HepG2 (cell line): ENCODE results near the gene DLEC1. TPM values are rescaled to one million over a fixed set of nuclear protein-coding genes. Genes with fewer than 3 reads are reported as not detected.

Experiments
- AKNA ChIP-seq: sonication (generic); formaldehyde crosslinking; IDR thresholded peaks from 2 replicates; pipeline ENCODE4 v1.4.0; 2020; ENCODE audit warnings: missing genetic modification reagents, borderline replicate concordance
- BRD4 ChIP-seq: sonication (generic); formaldehyde crosslinking; IDR thresholded peaks from 2 replicates; pipeline ENCODE4 v1.4.0; 2020; ENCODE audit warnings: missing genetic modification reagents
- CREBL2 ChIP-seq: sonication (generic); formaldehyde crosslinking; IDR thresholded peaks from 2 replicates; pipeline ENCODE4 v1.8.1; 2023; ENCODE audit warnings: missing genetic modification reagents, mild to moderate bottlenecking, borderline replicate concordance
- ELK4 ChIP-seq: sonication (generic); formaldehyde crosslinking; IDR thresholded peaks from 2 replicates; pipeline ENCODE4 v1.9.0; 2021; ENCODE audit warnings: missing genetic modification reagents, borderline replicate concordance
- ESRRA ChIP-seq: sonication (generic); formaldehyde crosslinking; IDR thresholded peaks from 2 replicates; pipeline ENCODE4 v1.5.1; 2020; ENCODE audit warnings: mild to moderate bottlenecking, low read depth, missing genetic modification reagents
- HBP1 ChIP-seq: IDR thresholded peaks from 2 replicates; pipeline ENCODE4 v1.6.1; 2016; ENCODE audit warnings: low read depth, control low read depth
- HMG20A ChIP-seq: IDR thresholded peaks from 2 replicates; pipeline ENCODE4 v1.6.1; 2016; ENCODE audit warnings: borderline replicate concordance
- KDM5B ChIP-seq: sonication (generic); formaldehyde crosslinking; IDR thresholded peaks from 2 replicates; pipeline ENCODE4 v1.4.0; 2020; ENCODE audit warnings: missing genetic modification reagents, mild to moderate bottlenecking, borderline replicate concordance
- MTA3 ChIP-seq: sonication (generic); formaldehyde crosslinking; IDR thresholded peaks from 2 replicates; pipeline ENCODE4 v1.4.0; 2020; ENCODE audit warnings: missing genetic modification reagents
- MXI1 ChIP-seq: IDR thresholded peaks from 3 replicates; pipeline ENCODE4 v1.6.1; 2012; ENCODE audit warnings: low read depth, low read length, inconsistent platforms, borderline replicate concordance
- RORA ChIP-seq: sonication (generic); formaldehyde crosslinking; IDR thresholded peaks from 2 replicates; pipeline ENCODE4 v1.5.0; 2020; ENCODE audit warnings: mild to moderate bottlenecking, missing genetic modification reagents, moderate library complexity
- SRSF9 ChIP-seq: fragments of 200-400 bp; formaldehyde crosslinking; IDR thresholded peaks from 2 replicates; pipeline ENCODE4 v1.6.1; 2018; ENCODE audit warnings: borderline replicate concordance, mild to moderate bottlenecking, low read depth, low read length; ENCODE audit not compliant: insufficient read depth, poor library complexity, severe bottlenecking
- ZBTB44 ChIP-seq: sonication (generic); formaldehyde crosslinking; IDR thresholded peaks from 2 replicates; pipeline ENCODE4 v1.4.0; 2020; ENCODE audit warnings: missing genetic modification reagents
- ZNF484 ChIP-seq: sonication (generic); formaldehyde crosslinking; IDR thresholded peaks from 2 replicates; pipeline ENCODE4 v1.5.1; 2020; ENCODE audit warnings: mild to moderate bottlenecking, low read depth, missing genetic modification reagents, borderline replicate concordance
- ZNF605 ChIP-seq: sonication (generic); formaldehyde crosslinking; IDR thresholded peaks from 2 replicates; pipeline ENCODE4 v1.8.0; 2022; ENCODE audit warnings: mild to moderate bottlenecking, missing genetic modification reagents
- ZNF652 ChIP-seq: IDR thresholded peaks from 2 replicates; pipeline ENCODE4 v1.6.1; 2016; ENCODE audit warnings: low read depth, borderline replicate concordance
- ZSCAN5A ChIP-seq: sonication (generic); formaldehyde crosslinking; IDR thresholded peaks from 2 replicates; pipeline ENCODE4 v1.8.0; 2022; ENCODE audit warnings: mild to moderate bottlenecking, missing genetic modification reagents, borderline replicate concordance
- polyA plus RNA-seq, 8 experiments: library from polyadenylated mRNA; depleted of rRNA in 3 of 8; stranded (reverse) in 7 of 8; unstranded in 1 of 8; fragments of >200 nt; fragmentation: Illumina TruSeq in 4 of 8; extraction: Trizol in 4 of 8; gene quantifications; 2 replicates each; pipeline versions ENCODE4 v1.2.1 to v1.2.3, GENCODE V29; 2011 to 2016; ENCODE audit warnings: low read depth in 4 of 8, missing spikeins in 1 of 8, mixed read lengths in 1 of 8; ENCODE audit not compliant: insufficient read depth in 1 of 8
- total RNA-seq, 5 experiments: library from RNA; depleted of rRNA; stranded (reverse); fragments of >200 nt; fragmentation: Illumina TruSeq; extraction: Trizol; gene quantifications; 2 replicates each; pipeline ENCODE4 v1.2.3, GENCODE V29; 2016; ENCODE audit warnings: low read depth in 1 of 5

Gene DLEC1
- total and polyA plus RNA-seq, 2 of the 13 experiments (the other 11 are each of a cell fraction or from before 2014, with no cell fraction given): 0.09 TPM; not detected in 1

- TF ChIP-seq ELK4 (CRISPR knock-in tag) (no peak), MTA3 (CRISPR knock-in tag) (no peak), CREBL2 (CRISPR knock-in tag) (no peak), HMG20A (CRISPR knock-in tag) (peak; percentile 27; the same call in 1 of the 2 replicates), ZNF652 (CRISPR knock-in tag) (no peak), ZNF484 (CRISPR knock-in tag) (no peak), HBP1 (peak; percentile 53; the same call in 1 of the 2 replicates), ZSCAN5A (no peak), MXI1 (no peak; the same call in 2 of the 3 replicates), ZBTB44 (CRISPR knock-in tag) (no peak), BRD4 (peak; percentile 79; the same call in 1 of the 2 replicates), ESRRA (CRISPR knock-in tag) (no peak), SRSF9 (no peak), KDM5B (CRISPR knock-in tag) (peak; percentile 51; the same call in 1 of the 2 replicates), RORA (CRISPR knock-in tag) (no peak), AKNA (no peak), ZNF605 (CRISPR knock-in tag) (no peak)
Observed at GRCh38 chr3:38004415-38005075, 34.5 kb upstream of the DLEC1 start (continued).
